ENCODE results near the gene SYNDIG1.

SYNDIG1 gene

DNA sequence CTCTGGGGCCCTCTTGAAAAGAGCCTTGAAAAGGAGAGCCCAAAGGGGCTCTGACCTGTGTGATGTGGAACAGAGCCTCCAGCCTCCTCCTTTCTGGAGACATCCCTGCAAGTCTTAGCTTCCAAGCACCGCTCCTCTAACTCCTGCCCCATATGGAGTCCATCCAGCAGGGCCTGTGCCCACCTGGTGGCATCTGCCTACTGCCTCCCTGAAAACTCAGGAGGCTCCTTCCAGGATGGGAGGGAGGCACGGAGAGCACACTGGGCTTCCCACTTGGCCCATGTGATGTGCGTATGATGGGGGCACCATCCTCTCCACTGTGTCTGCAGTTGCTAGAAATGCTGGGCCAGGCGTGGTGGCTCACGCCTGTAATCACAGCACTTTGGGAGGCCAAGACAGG is 98.1 kb downstream of the SYNDIG1 start:
- no peak for DNase-seq (ENCODE audit: low read depth in 2 of 2)

DNA sequence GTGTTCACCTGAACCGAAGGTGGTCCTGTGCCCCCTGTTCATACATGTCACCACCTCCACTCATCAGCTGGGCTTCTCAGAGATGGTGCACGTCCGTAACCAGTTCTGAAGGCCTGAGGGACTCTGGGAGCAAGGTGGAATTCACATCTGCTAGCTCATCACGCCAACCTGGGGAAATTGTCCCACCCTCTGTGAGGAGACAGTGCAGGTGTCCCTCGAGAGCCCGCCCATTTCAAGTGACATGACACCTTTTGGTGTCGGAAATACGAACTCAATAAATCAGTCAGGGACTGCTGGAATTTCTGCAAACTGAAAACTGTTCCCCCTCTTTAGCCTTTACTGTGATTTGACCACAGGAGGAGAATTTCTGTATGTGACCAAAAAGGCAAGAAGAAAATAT is 99.4 kb downstream of the SYNDIG1 start:
- no peak for DNase-seq (ENCODE audit: low read depth in 2 of 2)

DNA sequence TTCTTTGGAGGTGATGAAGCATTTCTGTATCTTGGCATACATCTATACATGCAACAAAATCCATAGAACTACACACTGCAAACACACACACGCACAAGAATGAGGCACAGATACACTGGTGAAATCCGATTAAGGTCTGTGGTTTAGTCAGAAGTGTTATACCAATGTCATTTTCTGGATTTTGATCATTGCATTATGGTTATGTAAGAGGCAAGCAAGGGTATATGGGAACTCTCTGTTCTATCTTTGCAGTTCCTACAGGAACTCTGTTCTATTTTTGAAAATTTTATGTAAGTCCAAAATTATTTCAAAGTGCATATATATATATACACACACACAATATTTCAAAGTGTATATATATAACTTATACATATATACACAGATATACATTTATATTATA is 101.7 kb downstream of the SYNDIG1 start:
- DNase-seq (ENCODE audit: low read depth in 2 of 2) = no peak

DNA sequence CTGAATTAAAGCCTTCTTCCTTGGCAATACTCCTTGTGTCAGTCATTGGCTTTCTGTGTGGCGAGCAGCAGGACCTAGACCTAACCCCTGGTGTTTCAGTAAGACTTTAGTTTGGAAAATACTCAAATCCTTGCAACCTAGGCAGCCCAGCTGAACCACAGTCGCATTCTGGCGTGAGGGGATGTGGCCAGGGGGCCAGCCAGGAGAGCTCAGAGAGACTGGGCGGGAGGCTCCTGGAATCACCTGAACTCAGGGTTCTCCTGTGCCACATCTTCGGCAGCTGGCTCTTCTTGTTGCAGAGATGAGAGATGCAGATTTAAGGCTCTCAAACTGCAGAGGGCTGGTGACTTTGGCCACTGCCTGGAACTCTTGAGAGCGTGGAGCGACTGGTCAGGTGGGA is 102.7 kb downstream of the SYNDIG1 start:
- DNase-seq (ENCODE audit: low read depth in 2 of 2) = no peak

DNA sequence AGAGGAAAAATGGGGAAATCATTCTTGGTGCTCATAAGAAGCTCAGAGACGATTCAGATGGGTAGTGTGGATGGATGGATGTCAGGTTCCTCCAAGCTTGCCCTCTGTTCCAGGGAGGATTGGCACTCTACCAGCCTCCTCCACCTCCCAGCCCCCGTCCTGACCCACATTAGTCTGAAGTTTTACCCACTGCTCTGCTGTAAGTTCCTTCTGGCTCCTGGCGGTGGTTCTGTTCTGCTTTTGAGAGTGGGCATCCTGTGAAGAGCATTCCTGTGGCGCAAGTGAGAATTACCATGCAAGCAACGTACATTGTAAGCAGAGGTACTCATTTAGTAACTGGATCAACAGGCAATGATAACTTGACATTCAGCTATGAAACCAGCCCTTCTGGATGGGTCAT is 103.4 kb downstream of the SYNDIG1 start:
- DNase-seq (ENCODE audit: low read depth in 2 of 2) = no peak

DNA sequence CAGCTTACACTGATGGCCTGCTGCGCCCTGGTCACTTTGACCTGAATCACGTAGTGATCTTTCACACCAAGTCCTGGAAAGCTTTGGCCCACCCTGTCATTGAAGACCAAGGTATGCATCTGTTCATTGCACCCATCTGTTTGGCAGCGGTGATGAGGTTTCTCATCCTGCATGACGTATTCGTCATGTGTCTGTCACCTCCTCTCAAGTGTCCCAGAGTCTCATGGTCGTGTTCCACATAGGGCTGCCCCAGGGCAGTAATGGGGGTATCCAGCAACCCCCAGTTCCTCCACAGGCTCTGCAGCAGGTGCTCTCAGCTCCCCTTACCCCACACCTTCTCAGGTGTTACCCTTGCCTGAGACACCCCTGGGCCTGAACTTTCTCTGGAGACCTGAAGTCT is 104.1 kb downstream of the SYNDIG1 start:
- DNase-seq (ENCODE audit: low read depth in 2 of 2) = no peak

DNA sequence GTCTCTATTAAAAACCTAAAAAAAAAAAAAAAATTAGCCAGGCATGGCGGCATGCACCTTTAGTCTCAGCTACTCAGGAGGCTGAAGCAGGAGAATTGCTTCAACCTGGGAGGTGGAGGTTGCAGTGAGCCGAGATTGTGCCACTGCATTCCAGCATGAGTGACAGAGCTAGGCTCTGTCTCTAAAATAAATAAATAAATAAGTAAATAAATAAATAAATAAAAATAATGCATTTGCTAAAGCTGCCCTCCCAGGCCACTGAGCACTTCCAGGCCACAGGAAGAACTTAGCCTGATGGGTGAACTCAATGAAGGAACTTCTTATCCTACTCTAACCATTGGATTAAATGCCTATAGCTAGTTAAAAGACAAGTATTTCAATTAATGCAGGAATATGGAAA is 104.9 kb downstream of the SYNDIG1 start:
- no peak for DNase-seq (ENCODE audit: low read depth in 2 of 2)

DNA sequence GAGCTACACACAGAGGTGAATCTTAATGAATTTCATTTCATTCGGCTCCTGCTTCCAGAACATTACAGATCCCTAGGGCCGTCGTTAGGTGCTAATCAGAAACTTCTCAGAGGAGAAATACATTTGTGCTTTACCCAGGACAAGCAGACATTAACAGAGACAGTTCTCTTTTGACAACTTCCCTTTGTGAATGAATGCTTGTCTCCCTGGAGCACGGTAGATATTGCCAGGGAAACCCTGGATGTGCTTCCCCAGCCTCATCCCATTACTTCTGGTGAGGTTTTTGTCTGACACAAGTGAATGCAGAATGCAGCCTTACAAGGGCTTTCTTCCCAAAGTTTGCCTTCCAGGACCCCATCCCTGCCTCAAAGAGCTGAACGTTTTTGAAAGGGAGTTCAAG is 105.4 kb downstream of the SYNDIG1 start:
- no peak for DNase-seq (ENCODE audit: low read depth in 2 of 2)

DNA sequence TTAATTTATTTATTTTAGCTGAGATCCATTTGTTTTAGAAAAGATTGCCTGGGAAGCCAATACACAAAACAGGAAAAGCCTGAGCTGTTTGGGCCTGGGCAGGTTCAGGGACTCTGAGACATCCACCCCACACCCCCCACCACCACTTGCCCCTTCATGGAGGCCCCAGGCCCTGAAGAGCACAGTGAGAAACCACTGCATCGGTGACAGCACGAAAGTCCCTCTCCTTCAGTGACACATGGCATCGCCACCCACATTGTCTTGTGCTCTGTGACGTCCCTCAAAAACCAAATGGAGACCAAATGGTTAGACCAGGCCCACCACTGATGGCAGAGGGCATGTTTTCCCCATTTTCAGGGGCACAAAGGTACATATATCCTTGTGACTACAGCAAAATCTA is 106.4 kb downstream of the SYNDIG1 start:
- DNase-seq (ENCODE audit: low read depth in 2 of 2) = no peak

DNA sequence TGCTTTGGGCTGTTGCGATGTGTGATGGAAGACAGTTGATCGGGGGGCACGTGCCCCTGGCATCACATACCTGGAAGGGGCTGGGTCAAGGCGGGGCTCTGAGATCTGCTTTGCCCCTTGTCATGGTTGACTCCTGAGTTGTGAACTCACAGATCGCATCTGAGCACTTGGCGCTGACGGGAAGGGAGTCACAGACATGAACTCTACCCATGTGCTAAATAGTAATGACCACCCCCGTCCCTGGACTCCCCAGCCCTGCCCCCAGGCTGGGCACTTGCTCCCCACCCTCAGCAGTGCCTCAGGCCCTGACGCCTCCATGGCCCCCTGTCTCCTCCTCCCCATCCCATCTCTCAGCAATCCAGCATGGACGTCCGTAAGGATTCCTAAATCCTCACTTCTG is 107.0 kb downstream of the SYNDIG1 start:
- no peak for DNase-seq (ENCODE audit: low read depth in 2 of 2)

DNA sequence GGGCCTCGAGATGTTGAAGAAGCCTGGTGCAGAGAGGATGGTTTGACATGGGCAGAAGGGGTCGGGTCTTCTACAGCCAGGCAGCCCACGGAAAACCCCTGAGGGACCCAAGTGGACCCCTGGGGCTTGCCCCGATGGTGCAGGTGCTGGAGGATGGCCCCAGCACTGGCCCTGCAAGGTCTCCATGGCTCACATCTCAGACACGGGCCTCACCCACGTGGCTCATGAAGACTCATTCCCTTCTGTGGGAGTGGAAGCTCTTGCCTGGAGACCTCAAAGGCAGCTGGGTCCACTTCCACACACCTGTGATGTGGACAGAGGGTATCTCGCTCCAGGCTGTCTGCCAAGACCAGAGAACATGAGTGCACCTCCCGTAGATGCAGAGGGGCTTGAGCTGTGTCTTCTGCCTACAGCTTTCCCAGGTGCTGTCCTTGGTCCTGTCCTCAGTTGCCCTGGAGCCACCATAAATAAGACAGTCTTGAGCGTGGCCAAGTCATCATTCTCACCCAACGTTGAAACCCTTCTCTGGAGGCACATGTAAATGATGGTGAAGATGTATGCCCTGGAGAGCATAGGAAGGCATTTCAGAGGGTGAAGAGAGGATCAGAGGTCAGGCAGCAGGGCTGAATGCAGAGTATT is 108.0 kb downstream of the SYNDIG1 start:
- DNase-seq (ENCODE audit: low read depth in 2 of 2) = no peak

DNA sequence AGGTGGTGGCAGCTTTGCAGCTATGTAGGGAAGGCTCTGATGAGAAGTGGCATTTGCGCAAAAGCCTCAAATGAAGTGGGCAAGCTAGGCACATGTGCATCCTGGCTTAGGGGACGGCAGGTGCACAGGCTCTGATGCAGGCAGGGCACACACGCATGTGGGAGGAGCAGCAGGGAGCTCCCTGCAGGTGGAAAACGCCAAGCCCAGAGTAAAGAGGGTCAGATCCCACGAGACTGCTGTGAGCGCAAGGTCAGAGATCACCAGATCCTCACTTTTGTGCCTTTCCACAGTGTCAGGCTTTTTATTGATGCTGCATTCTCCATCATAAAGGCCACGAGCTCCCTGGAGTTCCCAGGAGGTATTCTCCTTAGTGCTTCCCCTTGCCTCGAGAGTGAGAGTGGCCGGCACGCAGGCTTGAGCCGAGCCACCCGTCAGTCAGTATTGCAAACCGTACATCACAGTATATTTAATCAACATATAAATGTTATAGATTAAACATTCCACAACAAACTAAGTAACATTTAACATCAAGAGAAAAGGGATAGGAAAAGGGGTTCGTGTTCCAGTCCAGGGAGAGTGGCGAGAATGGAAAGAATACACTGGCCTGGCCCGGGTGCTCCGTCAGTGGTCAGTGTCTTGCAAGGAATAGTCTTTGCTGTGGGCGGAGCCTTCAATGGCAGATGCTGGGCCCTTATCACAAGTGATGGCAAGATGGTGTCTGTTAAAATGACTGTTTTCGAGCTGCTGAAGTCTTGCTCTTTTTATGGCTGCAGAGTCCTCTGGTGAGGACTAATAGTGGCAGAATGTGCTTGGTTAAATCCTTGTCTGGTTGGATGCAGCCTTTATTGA is 109.4 kb downstream of the SYNDIG1 start:
- no peak for DNase-seq (ENCODE audit: low read depth in 2 of 2)

DNA sequence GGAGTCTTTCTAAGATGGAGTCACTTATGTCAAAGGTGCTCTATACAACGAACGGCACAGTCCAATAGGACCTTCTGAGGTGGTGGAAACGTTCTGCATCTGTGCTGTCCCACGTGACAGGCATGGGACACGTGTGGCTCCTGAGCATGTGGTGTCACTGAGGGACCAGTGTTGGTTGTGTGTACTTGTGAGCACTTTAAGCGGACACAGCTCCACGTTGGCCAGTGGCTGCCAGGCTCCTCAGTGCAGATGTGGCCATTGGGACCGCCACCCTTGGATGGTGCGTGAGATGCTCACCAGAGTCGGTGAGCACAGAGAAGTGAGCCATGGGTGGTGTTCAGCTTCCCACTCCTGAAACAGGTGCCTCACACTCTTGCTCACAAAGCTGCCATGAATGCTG is 110.0 kb downstream of the SYNDIG1 start:
- DNase-seq (ENCODE audit: low read depth in 2 of 2) = no peak

DNA sequence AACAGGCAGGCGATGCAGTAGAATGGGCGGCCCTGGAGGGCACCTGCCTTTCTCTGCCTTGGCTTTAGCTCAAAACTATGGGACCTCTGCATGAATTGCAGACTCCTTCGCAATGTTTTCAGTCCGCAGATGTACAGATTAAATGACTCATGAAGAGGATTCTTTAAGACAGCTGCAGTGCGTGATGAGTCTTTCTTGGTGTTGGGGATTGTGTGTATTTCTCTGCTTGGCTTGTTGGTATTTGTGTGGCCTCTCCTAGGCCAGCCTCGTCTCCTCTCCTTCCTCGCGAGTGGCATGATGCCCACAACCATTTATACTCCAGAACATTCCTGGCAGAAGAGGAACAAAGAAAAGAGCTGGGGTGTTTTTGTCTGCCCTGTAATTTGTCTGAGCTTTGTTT is 110.6 kb downstream of the SYNDIG1 start:
- no peak for DNase-seq (ENCODE audit: low read depth in 2 of 2)

DNA sequence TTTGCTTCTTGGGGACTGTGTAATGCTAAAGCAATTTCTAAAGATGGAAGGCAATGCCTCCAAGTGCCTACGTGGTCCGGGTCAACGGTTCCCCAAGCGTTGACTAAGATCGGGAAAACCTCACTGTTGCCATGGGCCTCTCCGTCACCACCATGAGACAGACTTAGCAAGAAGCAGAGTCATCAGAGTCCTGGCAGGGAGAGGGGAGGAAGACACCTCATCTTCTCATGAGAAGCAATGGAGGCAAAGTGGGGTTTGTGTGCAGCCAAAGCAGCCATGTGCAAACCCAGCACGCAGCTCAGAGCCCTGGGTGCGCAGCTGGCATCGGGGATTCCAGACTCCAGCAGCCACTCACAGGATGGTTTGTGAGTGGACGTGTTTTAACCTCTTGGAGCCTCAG is 111.4 kb downstream of the SYNDIG1 start:
- no peak for DNase-seq (ENCODE audit: low read depth in 2 of 2)

DNA sequence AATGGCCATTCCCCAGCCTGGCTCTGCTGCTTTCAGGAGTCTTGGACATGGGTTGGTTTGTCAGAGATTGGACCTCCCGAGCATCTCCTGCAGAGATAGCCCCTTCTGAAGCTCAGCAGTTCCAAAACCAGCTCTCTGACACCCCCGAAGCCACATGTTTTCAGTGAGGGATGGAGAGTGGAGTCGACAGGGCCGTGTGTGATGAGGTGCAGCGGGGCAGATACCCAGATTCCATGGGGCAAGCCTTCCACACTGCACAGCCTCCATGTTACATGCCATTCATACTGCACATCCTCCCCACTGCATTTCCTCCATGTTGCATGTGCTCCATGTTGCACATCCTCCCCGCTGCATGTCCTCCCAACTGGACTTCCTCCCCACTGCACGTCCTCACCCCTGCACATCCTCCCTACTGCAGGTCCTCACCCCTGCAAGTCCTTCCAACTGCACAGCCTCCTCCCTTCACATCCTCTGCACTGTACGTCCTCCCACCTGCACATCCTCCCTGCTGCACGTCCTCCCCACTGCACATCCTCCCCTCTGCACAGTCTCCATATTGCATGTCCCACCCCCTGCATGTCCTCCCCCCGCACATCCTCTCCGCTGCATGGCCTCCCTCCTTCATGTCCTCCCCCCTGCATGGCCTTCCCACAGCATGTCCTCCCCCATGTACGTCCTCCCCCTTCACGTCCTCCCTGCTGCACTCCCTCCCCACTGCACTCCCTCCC is 112.2 kb downstream of the SYNDIG1 start:
- DNase-seq (ENCODE audit: low read depth in 2 of 2) = no peak

DNA sequence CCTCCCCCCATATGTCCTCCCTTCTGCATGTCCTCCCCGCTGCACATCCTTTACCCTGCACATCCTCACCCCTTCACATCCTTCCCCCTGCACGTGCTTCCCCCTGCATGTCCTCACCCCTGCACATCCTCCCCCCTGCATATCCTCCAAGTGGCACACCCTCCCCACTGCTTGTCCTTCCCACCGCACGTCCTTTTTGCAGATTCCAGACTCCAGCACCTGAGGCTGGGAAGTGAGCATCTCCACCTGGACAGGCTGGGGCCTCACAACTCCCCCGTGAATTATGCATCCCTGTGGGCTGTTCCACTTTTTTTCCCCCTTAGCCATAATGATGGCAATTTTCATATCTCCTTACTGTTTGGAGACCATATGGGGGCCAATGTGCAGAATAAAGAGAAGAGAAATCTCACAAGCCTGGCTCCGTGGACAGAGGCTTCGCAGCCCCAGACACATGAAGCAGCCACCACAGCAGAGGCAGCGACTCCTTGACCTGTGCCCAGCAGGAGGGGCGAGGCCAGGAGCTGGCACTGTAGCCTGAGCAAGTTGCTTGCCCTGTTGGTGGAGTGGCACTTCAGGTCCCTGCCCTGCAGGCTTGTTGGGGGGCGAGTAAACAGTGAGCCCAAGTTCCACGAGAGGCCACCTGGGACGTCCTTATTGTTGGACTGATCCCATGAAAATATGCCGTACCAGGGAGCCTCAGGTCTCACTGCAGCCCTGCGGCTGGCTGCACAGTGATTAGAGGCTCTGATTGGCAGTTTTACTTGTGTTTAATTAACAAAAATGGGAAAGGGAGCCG is 113.1 kb downstream of the SYNDIG1 start:
- no peak for DNase-seq (ENCODE audit: low read depth in 2 of 2)

DNA sequence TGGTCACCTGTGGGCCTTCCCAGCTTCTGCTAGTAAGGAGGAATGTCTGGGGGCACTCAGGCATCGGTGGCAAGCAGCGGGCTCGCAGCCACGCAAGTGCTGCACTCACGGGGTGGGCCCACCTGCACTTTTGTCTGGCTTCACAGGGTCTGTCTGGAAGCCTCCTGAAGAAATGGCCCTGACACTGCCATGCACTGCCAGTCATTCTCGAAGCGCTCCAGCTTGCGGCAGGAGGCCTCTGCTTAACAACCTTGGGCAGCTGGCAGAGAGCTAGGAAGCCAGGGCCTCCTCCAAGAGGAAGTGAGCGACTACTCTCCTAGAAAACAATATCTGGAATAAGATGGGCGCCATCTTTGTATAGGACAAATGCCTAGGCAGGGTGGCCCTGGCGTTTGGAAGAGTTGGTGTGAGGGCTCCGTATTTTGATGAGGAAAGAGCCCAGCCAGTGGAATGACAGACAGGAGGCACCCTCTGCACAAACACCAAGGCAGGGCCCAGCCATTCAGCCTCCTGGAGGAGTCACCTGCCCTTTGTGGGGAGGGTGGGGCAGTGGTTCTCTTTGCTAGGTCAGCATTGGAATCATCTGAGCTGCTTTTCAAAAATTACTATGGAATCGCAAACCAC is 113.9 kb downstream of the SYNDIG1 start:
- DNase-seq (ENCODE audit: low read depth in 2 of 2) = no peak

DNA sequence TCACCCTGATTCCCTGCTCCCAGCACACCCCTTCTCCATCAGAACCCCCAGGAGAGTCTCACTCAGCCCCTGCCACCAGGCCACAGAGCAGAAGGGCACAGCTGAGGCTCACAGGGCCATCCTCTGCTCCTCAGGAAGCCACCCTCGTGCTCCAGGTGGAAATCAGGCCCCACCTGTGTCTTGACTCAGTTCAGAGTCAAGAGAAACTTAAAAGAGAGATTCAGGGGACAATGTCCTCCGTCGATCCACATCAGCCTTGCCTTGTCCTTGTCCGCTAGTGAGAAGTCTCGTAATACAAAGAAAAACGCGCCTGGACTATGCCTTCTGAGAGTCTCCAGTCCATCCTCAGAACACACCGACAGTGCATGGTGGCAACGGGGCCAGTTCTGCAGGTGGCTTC is 114.6 kb downstream of the SYNDIG1 start:
- no peak for DNase-seq (ENCODE audit: low read depth in 2 of 2)

DNA sequence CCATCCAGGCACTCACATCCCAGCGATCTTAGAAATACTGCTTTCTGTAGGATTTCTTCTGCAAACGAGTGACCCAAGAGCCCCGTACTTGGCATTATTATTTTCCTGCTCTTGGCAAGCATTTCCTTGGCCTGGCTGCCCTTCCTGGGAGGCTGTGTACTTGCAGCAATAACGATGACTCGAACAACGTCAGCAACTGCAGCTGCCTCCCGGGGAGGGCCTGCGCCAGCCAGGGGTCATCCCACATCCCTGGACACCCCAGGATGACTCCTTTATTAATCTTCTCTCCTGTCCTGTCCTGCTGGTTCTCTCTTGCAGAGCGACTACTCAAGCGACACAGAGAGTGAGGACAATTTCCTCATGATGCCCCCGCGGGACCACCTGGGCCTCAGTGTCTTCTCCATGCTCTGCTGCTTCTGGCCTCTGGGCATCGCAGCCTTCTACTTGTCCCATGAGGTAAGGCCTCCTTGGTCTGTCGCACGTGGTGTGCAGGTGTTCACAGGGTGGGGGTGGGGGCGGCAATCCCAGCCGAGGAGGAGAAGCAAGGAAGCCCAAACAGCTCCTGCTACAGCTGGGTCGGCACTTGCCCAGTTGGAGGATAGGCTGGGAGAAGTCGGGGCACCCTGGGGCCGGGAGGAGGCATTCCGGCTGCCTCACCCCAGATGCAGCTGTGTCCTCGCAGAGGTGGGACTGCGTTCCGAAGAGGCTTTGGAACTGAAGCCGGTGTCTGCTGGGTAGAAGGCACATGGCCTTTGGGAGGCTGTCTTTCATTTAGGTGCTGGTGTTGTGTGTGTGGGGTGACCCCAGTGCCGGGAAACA is 115.3 kb downstream of the SYNDIG1 start:
- DNase-seq (ENCODE audit: low read depth in 2 of 2) = no peak
